HUES64 (cell line): ENCODE measurements around the gene CPE.
A peak's percentile ranks its signal among the peaks of the same experiment; 100 is the strongest.

Experiments used
- H3K27ac ChIP-seq: 2 replicates; pipeline ENCODE4 v1.7.0; 2013; ENCODE audit warnings: low read depth, low read length, inconsistent platforms
- H3K27me3 ChIP-seq: 2 replicates; pipeline ENCODE4 v1.6.1; 2013; ENCODE audit warnings: mild to moderate bottlenecking, low read length; ENCODE audit not compliant: insufficient read depth
- H3K36me3 ChIP-seq: 2 replicates; pipeline ENCODE4 v1.6.1; 2013; ENCODE audit warnings: mild to moderate bottlenecking, low read length; ENCODE audit not compliant: insufficient read depth
- H3K4me1 ChIP-seq: 2 replicates; pipeline ENCODE4 v1.6.1; 2013; ENCODE audit warnings: mild to moderate bottlenecking, low read length, moderate library complexity; ENCODE audit not compliant: insufficient read depth
- H3K4me3 ChIP-seq: 2 replicates; pipeline ENCODE4 v1.5.1; 2013; ENCODE audit warnings: mild to moderate bottlenecking, low read length, moderate library complexity
- H3K9ac ChIP-seq: 2 replicates; pipeline ENCODE4 v1.6.1; 2013; ENCODE audit warnings: mild to moderate bottlenecking, low read depth, low read length
- H3K9me3 ChIP-seq: 2 replicates; pipeline ENCODE4 v1.6.1; 2013; ENCODE audit warnings: low read depth, low read length; ENCODE audit not compliant: insufficient read depth
- WGBS: fragments of 150-250, 120-280 bp; methylation state at CpG from one replicate; pipeline ENCODE4 v1.1.7; 2013; ENCODE audit warnings: missing lambda C conversion rate; 5-methylcytosine and 5-hydroxymethylcytosine counted together

Gene CPE

DNA sequence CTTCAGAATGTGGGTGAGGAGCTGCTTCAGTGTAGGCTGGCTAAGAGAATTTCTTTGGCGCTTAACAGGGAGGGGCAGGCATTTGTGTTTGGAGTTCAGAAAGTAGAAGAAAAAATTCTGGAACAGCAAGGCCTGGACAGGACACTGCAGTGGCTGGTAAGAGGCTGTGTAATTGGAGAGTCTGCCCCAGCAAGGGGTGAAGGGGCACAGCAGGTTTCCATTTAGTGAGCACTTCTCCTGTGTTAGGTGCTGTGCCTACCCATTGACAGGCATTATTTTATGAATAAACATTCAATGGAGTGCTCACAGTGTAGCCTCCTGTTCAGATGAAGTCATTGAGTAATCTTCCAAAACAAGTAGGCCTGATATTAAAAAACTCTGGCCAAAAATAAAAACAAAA, 10.7 kb upstream of the CPE start:
- no peaks in the 10 kb centered on the region for H3K36me3 ChIP-seq
- no peaks in the 10 kb centered on the region for H3K9me3 ChIP-seq
- H3K9ac ChIP-seq: no peak overlapping the region
- H3K27me3 ChIP-seq: no peaks in the 10 kb centered on the region
- H3K4me1 ChIP-seq: peaks cover 21% of the 10 kb centered on the region
- no peak overlapping the region for H3K27ac ChIP-seq
- WGBS: 95% methylated on average over 1 of the region's 1 CpG
- H3K4me3 ChIP-seq: no peak overlapping the region

DNA sequence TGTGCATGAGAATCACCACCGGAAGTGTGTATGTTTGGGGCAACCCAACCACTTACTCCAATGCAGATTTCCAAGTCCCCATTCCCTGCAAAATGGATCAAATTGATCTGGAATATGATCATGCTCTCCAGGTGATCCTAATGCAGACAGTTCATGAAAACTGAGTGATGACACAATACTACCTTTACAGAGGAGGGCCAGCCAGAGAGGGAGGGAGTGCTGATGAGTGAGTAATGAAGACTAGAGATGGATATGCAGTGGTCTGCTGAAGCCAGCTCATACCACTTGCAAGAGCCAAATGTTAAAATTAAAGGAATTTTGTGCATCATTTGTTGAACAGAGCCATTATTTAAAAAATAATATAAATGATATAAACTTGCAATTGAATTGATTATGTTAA, 10.2 kb upstream of the CPE start:
- Histone ChIP-seq H3K4me1 (peaks cover 21% of the 10 kb centered on the region), H3K36me3 (no peaks in the 10 kb centered on the region), H3K27ac (no peak overlapping the region), H3K9ac (no peak overlapping the region), H3K9me3 (no peaks in the 10 kb centered on the region), H3K4me3 (no peak overlapping the region), H3K27me3 (no peaks in the 10 kb centered on the region)
- 91% methylated on average over 1 of the region's 1 CpG for WGBS

DNA sequence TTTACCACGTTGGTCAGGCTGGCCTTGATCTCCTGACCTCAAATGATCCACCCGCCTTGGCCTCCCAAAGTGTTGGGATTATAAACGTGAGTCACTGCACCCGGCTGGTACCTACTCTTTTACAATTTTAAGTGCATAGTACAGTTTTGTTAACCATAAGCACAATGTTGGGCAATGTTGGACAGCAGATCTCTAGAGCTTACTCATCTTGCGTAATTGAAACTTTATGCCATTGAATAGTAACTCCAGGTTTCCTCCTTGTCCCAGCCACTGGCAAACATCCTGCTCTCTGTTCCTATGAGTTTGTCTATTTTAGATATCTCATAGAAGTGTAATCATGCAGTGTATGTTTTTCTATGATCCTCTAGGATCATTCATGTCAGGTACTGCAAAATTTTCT, 9.3 kb upstream of the CPE start:
- peaks cover 17% of the 10 kb centered on the region for H3K4me1 ChIP-seq
- no peaks in the 10 kb centered on the region for H3K27me3 ChIP-seq

DNA sequence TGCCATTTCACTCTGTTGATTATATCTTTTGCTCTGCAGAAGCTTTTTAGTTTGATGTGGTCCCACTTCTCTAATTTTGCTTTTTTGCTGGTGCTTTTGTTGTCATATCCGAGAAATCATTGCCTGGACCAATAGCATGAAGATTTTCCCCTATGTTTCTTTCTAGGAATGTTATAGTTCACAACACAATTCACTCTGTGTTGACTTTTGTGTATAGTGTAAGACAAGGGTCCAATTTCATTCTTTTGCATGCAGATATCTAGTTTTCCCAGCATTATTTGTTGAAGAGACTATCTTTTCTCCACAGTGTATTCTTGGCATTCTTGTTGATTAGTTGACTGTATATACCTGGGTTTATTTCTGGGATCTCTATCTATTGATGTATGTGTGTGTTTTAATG, 8.3 kb upstream of the CPE start:
- Histone ChIP-seq H3K4me3 (no peak overlapping the region), H3K9ac (no peak overlapping the region), H3K27me3 (no peaks in the 10 kb centered on the region), H3K4me1 (peaks cover 12% of the 10 kb centered on the region), H3K9me3 (no peaks in the 10 kb centered on the region), H3K27ac (no peak overlapping the region), H3K36me3 (no peaks in the 10 kb centered on the region)
- 100% methylated on average over 1 of the region's 1 CpG for WGBS

More for the DNA sequence above, 9.3 kb upstream of the CPE start:
- Histone ChIP-seq H3K27ac (no peak overlapping the region), H3K4me3 (no peak overlapping the region), H3K36me3 (no peaks in the 10 kb centered on the region), H3K9ac (no peak overlapping the region), H3K9me3 (no peaks in the 10 kb centered on the region)
- 78% methylated on average over 5 of the region's 5 CpGs for WGBS

DNA sequence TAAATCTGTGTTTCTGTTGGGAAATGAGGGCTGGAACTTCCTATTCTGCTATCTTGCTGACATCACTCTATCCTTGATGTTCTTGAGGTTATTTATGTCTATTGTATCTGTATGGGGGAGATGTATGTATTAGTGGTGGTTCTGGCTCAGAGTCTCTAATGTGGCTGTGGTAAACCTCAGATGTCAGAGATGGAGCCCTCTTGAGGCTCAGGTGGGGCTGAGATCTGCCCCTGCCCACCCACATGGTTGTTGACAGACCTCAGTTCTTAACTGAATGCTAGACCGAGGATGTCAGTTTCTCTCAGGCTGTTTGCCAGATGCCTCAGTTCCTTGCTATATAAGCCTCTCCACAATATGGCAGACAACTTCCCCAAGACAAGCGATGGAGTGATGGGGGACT, 3.3 kb upstream of the CPE start:
- 79% methylated on average over 2 of the region's 2 CpGs for WGBS
- H3K27me3 ChIP-seq: peaks cover 39% of the 10 kb centered on the region
- no peak overlapping the region for H3K4me3 ChIP-seq
- H3K4me1 ChIP-seq: peaks cover 12% of the 10 kb centered on the region
- H3K9ac ChIP-seq: no peak overlapping the region
- H3K27ac ChIP-seq: no peak overlapping the region
- no peaks in the 10 kb centered on the region for H3K9me3 ChIP-seq
- no peaks in the 10 kb centered on the region for H3K36me3 ChIP-seq

DNA sequence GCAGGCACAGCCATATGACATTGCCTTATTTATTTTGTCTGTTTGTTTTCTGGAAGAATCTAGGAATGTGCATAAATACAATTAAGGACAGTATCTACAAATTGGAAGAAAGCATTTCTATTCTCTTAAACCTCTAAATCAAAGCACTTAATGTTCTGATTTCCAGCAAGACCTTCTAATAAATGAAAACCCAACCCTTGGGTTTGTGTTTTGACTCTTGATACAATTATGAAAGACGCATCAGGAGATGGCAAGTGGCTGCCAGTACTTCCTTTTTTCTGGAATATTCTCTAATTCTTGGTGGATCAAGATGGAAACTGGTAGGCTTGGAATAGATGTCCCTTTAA, 437 bp upstream of the CPE start:
- Histone ChIP-seq H3K36me3 (no peaks in the 10 kb centered on the region), H3K9ac (peak overlapping the region; percentile 60; the same call in 1 of the 2 replicates), H3K27ac (no peak overlapping the region), H3K4me1 (peaks cover 31% of the 10 kb centered on the region), H3K4me3 (peak overlapping the region; percentile 59), H3K27me3 (peaks cover 40% of the 10 kb centered on the region), H3K9me3 (no peaks in the 10 kb centered on the region)
- WGBS: 80% methylated on average over 1 of the region's 1 CpG

DNA sequence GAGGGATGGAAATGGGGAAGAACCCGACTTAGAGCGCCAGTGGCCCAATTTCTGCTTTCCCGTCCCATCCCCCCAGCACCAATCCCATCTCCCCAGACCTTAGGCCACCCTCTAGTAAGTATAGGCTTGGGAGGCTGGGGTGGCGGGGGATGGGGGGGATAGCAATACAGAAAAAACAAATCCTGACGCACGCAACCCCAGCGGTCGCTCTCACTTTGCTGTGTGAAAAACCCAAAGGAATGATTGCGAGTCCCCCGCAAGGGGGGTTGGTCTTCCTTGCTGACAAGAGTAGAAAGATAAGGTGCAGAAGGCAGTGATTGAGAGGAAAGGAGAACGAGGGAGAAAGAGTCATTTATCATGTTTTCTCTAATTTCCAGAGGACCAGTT, 863 bp downstream of the CPE start:
- Histone ChIP-seq H3K4me3 (peak overlapping the region; percentile 59), H3K36me3 (no peaks in the 10 kb centered on the region), H3K9ac (no peak overlapping the region), H3K27ac (no peak overlapping the region), H3K4me1 (peaks cover 39% of the 10 kb centered on the region), H3K9me3 (no peaks in the 10 kb centered on the region), H3K27me3 (peaks cover 40% of the 10 kb centered on the region)
- WGBS: 9% methylated on average over 8 of the region's 11 CpGs

DNA sequence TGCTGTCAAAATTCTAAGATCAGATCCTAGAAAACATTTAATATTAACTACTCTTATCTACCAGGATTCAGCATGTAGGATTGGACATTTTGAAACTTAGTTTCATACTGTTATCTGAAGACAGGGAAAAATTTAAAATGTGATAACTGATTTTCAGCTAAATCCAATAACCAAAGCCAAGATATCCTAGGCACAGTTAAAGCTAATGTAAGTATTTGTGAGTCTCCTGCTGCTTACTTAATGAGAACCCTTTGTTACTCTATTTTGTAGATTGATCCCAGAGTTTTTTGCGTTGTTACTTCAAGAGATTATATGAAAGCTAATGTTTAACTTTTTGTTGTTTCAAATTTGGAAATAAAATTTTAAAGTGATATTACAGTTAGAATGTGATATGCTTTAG, 2.0 kb downstream of the CPE start:
- Histone ChIP-seq H3K9me3 (no peaks in the 10 kb centered on the region), H3K4me1 (peaks cover 39% of the 10 kb centered on the region), H3K36me3 (no peaks in the 10 kb centered on the region), H3K27me3 (peaks cover 40% of the 10 kb centered on the region), H3K9ac (no peak overlapping the region), H3K4me3 (peak overlapping the region; percentile 59; the same call in 1 of the 2 replicates), H3K27ac (no peak overlapping the region)
- 17% methylated on average over 1 of the region's 1 CpG for WGBS

DNA sequence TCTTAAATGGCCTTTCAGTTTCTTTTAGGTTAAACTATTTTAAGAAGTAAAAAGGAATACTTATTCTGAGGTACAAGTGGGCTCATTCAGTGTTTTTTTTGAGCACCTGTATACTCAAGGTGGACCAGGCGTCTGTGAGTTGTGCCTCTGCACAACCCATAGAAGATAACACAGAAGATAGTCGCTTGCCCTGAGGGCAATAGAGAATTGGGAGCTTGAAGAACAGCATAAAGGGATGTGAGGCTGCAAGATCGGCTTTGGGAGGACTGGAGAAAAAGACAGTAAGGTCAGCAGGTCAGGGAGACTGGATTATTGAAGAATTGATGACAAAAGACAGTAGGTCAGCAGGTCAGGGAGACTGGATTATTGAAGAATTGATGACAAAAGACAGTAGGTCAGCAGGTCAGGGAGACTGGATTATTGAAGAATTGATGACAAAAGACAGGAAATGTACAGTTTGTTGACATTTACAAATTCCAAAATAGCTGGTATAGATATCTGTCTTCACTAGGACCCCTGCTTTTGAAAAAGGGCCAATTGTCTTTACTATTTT, 3.1 kb downstream of the CPE start:
- Histone ChIP-seq H3K36me3 (no peaks in the 10 kb centered on the region), H3K27me3 (peaks cover 36% of the 10 kb centered on the region), H3K4me1 (peaks cover 39% of the 10 kb centered on the region), H3K27ac (no peak overlapping the region), H3K4me3 (no peak overlapping the region), H3K9ac (no peak overlapping the region), H3K9me3 (no peaks in the 10 kb centered on the region)
- 68% methylated on average over 3 of the region's 3 CpGs for WGBS

DNA sequence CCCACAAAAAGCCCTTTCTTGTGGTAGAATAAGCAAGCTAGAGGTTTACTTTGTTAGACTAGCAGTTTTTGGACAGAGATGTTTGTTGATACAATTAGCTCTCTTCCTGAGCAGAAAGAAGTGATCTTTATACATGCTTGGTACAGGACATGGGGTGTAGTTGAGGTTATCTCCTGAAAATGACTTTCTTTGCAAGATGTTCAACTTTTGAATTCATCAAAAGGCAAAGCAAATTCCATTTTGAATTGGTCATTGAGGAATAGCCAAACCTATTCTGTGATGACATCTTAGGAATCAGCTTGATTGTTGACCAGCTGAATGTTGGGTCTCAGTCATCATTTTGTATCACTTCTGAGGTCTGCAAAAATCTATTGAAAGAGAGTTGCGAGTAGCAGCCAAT, 3.8 kb downstream of the CPE start:
- Histone ChIP-seq H3K4me1 (peaks cover 39% of the 10 kb centered on the region), H3K27ac (no peak overlapping the region), H3K4me3 (no peak overlapping the region), H3K9ac (no peak overlapping the region), H3K9me3 (no peaks in the 10 kb centered on the region), H3K27me3 (peaks cover 29% of the 10 kb centered on the region), H3K36me3 (no peaks in the 10 kb centered on the region)
- 93% methylated on average over 1 of the region's 1 CpG for WGBS

DNA sequence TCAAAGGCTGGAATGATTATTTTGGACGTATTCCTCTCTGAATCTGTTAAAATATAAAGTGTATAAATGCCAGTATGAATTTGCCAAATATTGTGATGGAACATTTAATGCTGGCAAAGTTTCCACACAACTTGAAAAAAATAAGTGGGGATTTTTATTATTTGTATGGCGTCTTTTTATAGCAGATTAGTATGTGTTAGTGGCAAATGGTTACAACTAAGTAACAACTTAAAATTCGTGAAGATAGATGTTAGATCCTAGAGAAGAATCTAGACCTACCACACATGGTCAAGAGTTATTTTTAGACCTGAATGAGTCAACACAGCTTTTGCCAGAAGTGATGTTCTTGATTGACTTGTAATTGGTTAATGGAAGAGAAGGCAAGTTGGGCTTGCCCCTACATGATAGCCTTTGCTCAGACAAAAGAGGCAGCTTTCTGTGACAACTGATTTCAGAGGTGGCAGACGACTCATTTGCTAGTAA, 4.8 kb downstream of the CPE start:
- Histone ChIP-seq H3K4me1 (peaks cover 34% of the 10 kb centered on the region), H3K9me3 (no peaks in the 10 kb centered on the region), H3K4me3 (no peak overlapping the region), H3K9ac (no peak overlapping the region), H3K27me3 (peaks cover 19% of the 10 kb centered on the region), H3K27ac (no peak overlapping the region), H3K36me3 (no peaks in the 10 kb centered on the region)
- 78% methylated on average over 4 of the region's 4 CpGs for WGBS

DNA sequence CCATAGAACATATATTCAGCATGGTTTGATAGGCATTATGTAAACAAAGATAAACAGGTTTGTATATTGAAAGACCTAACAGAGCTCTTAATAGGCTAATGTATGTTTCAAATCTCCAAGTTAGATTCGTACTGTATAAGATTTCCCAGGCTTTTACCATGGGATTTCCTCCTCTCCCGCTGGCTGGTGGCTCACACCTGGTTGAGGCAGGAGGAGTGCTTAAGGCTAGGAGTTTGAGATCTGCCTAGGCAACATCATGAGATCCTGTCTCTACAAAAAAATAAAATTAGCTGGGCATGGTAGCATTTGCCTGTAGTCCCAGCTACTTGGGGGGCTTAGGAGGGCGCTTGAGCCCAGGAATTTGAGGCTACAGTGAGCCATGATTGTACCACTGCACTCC, 5.4 kb downstream of the CPE start:
- Histone ChIP-seq H3K27me3 (peaks cover 13% of the 10 kb centered on the region), H3K4me3 (no peak overlapping the region), H3K9me3 (no peaks in the 10 kb centered on the region), H3K9ac (no peak overlapping the region), H3K36me3 (no peaks in the 10 kb centered on the region), H3K4me1 (peaks cover 34% of the 10 kb centered on the region), H3K27ac (no peak overlapping the region)
- WGBS: 91% methylated on average over 3 of the region's 3 CpGs
